IPS-NIHi11 (cell line): ENCODE data around the gene SCN2A.
A peak's percentile ranks its signal among the peaks of the same experiment; 100 is the strongest.

ENCODE experiments used
- DNase-seq: peaks from one replicate; pipeline ENCODE4 v3.0.0; 2012; ENCODE audit warnings: mixed read lengths, low spot score

The SCN2A gene

DNA sequence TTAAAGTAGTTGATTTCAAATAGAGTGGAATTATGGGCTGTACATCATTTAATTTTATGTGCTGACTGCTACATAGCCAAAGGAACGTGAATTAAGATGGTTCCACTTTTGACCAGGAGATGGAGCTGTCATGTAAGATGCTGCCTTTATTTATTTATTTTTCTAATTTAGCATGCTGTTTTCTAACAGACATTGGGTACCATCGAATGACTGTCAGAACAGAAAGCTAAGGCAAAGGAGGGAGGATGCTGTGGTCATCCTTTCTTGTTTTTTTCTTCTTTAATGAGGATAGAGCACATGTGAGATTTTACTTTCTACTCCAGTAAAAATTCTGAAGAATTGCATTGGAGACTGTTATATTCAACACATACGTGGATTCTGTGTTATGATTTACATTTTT lies at the start of gene SCN2A:
TSS of gene SCN2A (plus strand) at position 185 of the 400 bp plus-strand sequence. CDS start 56,410 bp downstream, outside the sequence.
- DNase-seq, result peak; percentile 21

GRCh38 chr2:165191096-165191728 lies 48.0 kb upstream of the SCN2A start:
- DNase-seq, result no peak

DNA sequence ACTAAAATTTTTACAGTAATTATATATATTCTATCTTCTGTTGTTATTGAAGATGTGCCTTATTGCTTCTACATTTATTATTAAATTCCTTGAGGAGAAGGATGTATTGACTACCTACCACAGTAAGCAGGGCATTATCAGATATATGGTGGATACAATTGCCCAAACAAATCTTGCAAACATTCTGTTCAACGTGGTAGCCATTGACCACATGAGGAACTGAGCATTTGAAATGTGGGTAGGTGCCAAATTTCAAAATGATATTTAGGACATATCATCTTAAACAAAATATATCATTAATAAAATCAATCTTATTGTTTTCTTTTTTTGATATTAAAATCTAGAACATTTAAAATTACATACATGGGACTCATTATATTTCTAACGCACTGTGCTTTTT lies 46.5 kb upstream of the SCN2A start:
- no peak for DNase-seq

- DNase-seq, result no peak
Observed at GRCh38 chr2:165193178-165193777, 45.9 kb upstream of the SCN2A start.

DNA sequence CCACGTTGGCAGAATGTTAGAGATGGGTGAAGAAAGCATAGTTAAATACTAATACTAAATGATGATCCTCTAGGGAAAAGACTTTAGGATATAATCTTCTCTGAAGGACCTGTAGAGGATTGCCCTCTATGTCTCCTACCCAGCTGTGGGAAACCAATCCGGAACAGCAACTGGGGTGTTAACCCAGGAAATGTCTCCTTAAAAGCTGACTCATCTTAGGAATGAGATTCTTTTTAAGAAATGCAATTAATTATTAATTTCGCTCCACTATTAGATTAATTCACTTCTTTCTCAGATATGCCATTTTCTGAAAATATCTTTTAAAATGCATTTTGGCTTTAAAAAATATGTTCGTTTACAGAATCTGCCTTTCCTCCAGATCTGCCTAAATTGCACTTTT lies 42.8 kb upstream of the SCN2A start:
- DNase-seq, result no peak

- no peak for DNase-seq
Observed at GRCh38 chr2:165197346-165197745, 41.9 kb upstream of the SCN2A start.

DNA sequence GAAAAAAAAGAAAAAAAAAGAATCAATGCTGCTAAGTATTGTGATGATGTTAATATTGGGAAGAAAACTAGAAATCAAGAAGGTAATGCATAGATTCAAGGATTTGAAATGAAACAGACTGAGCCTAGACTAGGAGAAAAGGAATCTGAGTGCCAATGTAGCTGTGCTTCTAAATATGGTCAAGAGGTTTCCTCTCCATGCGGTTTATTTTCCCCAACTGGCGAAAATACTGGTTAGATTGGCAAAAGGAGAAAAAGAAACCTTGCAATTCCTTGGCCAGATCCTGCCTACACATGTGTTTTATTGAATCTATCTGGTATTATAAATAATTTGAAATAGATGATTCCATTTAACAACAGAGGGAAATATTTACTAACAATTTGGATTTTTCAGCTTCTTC lies 41.0 kb upstream of the SCN2A start:
- DNase-seq, result no peak

DNA sequence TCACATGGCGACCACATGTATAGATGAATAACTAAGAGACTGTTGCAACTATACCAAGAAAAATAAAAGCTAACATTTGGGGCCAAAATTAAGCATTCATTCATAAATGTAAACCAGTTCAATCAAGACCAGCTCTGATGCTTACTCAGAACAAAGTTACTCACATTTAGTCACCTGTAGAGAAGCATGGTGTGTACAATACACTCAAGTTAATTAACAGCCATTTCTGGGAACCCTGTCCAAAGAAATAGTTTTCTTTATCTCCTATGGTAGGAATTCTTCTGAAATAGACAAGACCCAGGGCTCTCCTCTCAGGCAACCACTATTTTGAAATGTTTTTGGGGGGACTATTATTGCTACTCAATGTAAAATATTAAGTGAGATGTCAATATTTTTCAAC lies 37.0 kb upstream of the SCN2A start:
- no peak for DNase-seq

DNA sequence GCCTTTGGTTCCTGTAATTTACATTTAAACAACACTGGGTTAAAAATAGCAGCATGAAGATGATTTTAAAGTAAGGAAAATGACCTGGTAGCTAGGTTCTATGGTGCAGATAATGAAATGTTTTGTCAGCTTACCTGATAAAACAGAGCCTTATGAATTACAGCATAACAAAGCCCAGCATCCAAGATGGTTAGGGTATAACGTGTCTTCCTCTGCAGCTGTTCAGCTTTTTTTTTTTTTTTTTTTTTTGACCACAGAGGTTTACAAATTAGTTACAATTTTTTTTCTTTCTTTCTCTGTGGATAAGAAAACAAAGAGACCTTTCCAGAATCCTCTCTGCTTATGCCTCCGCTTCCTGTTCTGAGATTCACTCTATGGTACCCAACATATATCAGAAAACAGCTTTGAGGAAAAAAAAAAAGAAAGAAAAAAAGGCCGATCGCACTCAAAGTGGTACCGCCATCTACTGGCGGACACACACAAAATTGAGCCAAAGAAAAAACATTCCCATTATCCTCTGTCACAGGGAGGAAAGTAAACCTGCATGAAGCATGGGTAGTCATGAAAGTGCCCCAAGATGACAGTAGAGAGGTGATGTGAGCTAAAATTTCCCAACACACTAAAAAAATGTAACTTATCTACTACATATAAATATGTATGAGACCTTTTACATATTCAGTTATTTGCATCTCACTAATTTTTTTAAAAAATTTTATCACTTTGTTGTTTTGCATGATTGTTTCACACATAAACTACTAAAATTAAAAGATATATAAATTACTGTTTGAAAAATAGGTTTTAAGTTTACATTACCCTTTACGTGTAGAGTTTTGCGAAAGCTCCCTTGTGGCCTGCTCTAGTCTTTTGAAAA lies 35.3 kb upstream of the SCN2A start, which contains the start of gene SCN3A:
TSS of gene SCN3A (minus strand) at position 362 of the 871 bp plus-strand sequence. CDS start 27,656 bp downstream, outside the sequence.
- DNase-seq, result peak; percentile 39

GRCh38 chr2:165205865-165206264 lies 33.3 kb upstream of the SCN2A start:
- no peak for DNase-seq

DNA sequence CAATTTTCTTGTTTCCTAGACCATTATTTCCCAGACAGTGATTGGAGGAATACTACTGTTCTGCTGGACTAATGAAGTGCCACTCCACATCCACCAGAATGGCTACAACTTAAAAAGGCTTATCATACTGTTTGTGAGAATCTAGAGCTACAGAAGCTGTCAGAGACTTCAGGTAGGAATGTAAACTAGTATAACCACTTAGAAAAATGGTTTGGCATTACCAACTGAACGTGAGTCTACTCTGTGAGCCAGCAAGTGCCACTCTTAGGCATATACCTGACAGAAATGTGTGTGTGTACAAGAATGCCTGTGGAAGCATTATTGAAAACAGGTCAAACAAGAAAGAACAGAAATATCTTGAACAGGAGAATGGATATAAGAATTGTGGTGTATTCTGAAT lies 31.1 kb upstream of the SCN2A start:
- DNase-seq, result no peak

DNA sequence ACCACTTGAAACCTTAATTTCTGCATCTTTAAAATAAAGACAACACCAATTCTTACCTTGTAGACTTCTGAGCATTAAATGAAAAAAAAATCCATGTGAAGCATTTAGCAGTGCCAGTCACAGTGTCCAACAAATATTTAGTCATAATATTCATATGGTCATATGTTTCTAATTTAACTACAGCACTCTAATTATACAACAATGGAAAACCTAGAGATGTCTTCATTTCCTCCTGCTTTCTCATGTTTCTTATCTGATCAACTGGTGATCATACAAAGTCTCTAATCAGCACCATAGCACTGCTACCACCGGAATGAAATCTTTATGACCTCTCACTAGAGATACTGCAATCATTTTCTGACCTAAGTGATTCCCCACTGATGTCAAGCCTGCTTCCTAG lies 25.1 kb upstream of the SCN2A start:
- no peak for DNase-seq

GRCh38 chr2:165219481-165219880 lies 19.7 kb upstream of the SCN2A start:
- DNase-seq, result no peak

GRCh38 chr2:165224941-165225340 lies 14.3 kb upstream of the SCN2A start:
- DNase-seq, result no peak

- DNase-seq, result no peak
Observed at GRCh38 chr2:165227571-165227970, 11.6 kb upstream of the SCN2A start.

GRCh38 chr2:165237056-165237455 lies 2.2 kb upstream of the SCN2A start:
- no peak for DNase-seq

GRCh38 chr2:165238295-165238694 lies 919 bp upstream of the SCN2A start:
- DNase-seq, result no peak

DNA sequence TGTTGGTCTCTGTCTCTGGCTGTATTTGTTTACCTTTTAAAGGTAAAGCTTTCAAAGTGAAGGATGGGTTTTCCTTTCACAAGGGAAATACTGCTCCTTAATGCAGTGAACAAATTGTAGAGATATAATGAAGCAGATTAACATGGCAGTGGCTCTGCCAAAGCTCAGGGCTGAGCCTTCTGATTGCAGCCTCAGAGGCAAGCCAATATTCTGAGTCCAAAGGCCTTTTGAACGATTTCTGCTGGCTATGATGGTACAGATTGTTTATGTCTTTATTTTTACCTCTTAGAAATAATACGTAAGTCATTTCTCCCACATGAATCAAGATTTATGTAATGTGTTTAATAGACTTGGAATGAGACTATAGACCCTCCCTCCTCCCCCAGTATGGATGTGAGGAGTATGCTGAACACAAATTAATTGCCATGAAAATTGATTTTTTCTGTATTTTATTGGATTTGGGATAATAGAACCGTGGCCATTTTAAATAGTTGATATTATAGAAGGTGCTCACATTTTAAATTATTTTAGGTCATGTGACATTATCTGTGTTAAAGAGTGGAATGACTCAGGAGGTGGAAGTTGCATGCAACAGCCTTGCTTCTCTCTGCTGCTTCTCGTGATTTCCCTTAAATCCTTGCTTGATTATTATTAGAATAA lies 772 bp downstream of the SCN2A start:
- DNase-seq, result no peak

GRCh38 chr2:165240916-165241315 lies 1.7 kb downstream of the SCN2A start:
- DNase-seq, result no peak

- DNase-seq, result no peak
Observed at GRCh38 chr2:165245081-165245793, 6.0 kb downstream of the SCN2A start.

DNA sequence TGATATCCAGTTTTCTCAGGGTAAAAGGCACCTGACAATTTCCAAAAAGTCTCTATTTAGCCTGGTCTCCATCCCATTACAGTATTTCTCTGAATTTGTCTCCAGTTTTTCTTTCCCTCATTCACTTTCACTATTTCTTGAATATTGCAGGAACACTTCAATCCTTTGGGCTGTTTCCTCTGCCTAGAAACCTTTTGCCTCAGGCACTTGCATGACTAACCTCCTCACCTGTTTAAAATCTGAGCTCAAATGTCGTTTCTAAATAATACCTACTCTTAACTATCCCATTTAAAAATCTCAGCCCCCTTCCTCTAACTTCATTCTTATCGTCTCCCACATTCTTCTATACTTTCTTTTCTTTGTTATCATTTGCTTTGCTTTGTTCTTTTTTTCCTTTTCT lies 9.0 kb downstream of the SCN2A start:
- no peak for DNase-seq

DNA sequence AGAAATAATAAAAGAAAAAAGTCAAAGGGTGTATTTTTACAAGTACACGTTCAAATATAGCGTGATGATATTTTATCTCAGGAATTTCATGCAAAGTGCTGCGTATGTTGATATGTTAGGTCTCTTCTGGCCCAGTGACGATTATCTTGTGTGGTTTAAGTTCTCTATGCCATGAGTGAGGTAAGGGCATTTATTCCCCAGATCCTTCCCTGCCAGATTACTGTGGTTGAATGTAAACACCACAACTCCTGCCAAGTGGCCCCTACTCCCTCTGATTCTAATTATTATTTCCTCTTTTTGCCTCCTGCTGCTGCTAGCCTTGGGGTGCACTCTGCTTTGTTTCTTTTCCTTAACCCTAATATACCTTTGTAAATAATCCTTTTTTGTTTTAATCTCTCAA lies 12.2 kb downstream of the SCN2A start:
- DNase-seq, result no peak
